GM18951 (cell line): ENCODE data around the gene CT45A1.
"Not testable (repeated sequence)": the region's sequence is repeated elsewhere in the genome, so short reads cannot be mapped to it uniquely, and the experiment has no call there.

Experiments used
- POLR2A ChIP-seq: IDR thresholded peaks from 4 replicates; pipeline ENCODE4 v1.6.1; 2011; ENCODE audit warnings: mild to moderate bottlenecking; ENCODE audit not compliant: insufficient read length, insufficient read depth; ENCODE audit errors: extremely low read depth
- in situ Hi-C: fragments of 300-500 bp; cut with MboI; formaldehyde crosslinking; loops from one replicate; pipeline ENCODE4 v1.12.0; 2022; ENCODE audit warnings: low sequenced_read_pairs, mixed read lengths, inconsistent platforms; ENCODE audit not compliant: unreplicated experiment

CT45A1 gene, protein sequence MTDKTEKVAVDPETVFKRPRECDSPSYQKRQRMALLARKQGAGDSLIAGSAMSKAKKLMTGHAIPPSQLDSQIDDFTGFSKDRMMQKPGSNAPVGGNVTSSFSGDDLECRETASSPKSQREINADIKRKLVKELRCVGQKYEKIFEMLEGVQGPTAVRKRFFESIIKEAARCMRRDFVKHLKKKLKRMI

DNA sequence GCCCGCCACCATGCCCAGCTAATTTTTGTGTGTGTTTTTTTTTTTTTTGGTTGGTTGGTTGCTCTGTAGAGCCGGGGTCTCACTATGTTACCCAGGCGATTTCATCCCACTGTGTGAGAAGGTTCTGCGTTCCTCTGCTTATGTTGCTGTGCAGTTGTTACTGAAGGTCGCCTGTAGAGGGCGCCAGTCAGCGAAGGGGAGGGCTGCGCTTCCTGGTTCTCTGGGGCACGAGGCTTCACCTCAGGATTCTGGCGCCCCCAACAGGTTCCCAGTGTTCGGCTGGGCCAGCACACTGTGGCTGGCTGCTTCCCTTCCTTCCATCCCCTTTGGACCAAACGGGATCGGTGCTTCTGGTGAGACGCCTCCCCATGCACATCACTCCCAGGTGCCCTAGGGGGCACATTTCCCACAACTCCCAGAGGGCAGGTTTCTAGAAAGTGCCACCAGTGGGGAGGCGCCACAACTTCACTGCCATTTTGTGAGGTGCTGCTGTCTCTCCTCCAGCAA lies at the start of gene CT45A1:
TSS of gene CT45A1 (plus strand) at position 457 of the 507 bp plus-strand sequence. CDS start 5,302 bp downstream, outside the sequence.
- in situ Hi-C loops, result not testable (repeated sequence)

DNA sequence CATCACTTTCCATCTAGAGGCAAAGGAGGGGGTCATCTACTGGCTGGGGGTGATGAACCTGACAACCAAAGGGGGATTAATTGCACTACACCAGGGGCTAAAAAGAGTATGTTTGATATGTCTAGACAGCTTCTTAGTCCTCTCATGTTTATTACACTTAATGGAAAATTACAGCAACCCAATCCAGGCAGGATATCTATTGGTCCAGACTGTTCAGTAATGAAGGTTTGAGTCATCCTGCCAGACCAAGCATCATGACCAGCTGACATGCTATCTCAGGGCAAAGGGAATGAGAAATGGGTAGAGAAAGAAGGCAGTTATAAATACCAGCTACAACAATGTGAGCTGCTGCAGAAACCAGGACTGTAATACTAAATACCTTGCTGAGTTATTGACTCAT lies 40.5 kb upstream of the CT45A1 start:
- in situ Hi-C loops, result not testable (repeated sequence)

DNA sequence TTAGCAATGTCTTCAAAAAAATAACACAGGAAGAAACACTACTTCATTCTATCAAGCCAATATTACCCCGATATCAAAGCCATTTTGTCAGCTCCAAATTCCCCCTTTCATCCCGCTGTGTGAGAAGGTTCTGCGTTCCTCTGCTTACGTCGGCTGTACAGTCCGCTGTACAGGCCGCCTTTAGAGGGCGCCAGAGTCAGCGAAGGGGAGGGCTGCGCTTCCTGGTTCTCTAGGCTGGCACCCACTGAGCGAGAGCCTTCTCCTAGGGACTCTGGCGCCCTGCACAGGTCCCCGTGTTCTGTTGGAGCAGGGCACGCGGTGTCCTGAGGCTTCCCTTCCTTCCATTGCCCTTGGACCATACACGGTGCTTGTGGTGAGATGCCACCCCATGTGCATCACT lies 25.3 kb upstream of the CT45A1 start:
- no peak for TF ChIP-seq POLR2A

DNA sequence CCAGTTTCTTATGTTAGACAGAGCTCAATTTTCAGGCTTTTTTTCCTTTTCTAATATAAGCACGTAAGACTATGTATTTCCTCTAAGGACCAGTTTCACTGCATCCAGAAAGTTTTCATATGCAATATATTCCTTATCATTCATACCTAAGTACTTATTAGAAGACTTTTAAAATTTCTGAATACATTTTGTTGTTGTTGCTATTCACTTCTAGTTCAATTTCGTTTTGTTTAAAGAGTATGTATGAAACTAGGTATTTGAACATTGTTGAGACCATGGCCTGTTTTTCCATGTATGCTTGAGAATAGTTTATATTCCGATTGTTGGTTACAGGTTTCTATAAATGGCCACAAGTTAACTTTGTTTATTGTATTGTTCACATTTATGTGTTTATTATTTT lies 18.0 kb upstream of the CT45A1 start:
- no peak for TF ChIP-seq POLR2A
- in situ Hi-C loops, result no loop called here

More for the DNA sequence above, 25.3 kb upstream of the CT45A1 start:
- in situ Hi-C loops, result no loop called here

DNA sequence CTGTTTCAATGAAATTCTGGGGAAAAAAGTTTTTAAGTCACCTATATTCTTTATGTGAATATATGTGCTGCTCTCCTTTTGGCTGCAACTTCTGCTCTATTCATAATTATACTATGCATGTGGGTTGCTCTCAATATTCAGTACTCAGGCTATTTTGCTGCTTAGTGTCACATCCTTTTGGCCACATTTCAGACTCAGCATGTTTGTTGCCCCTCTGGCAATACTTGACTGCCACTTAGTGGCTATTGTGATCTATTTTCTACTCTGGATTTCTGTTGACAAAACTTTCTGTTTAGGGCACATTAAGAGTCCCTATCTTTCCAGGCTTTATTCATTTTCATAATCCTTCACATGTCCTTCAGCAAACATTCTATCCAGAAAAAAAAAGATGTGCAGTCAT lies 15.8 kb upstream of the CT45A1 start:
- no peak for TF ChIP-seq POLR2A
- in situ Hi-C loops, result no loop called here

DNA sequence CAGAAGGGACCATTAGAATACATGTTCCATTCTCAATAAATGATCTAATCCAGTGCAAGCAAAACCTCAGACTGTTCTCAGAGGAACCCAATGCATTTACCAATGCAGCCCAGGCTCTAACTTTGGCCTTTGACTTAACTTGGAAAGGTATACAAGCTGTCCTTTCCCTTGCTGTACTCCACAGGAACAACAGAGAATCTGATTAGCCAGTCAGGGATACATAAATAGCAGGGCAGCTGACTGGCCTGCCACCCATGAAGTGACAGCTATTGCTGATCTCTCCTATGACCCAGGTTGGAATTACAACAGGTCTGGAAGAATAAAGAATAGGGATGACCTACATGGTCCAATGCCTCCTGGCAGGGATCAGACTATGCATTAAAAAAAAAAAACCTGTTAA lies 14.5 kb upstream of the CT45A1 start:
- TF ChIP-seq POLR2A, result no peak
- in situ Hi-C loops, result no loop called here

DNA sequence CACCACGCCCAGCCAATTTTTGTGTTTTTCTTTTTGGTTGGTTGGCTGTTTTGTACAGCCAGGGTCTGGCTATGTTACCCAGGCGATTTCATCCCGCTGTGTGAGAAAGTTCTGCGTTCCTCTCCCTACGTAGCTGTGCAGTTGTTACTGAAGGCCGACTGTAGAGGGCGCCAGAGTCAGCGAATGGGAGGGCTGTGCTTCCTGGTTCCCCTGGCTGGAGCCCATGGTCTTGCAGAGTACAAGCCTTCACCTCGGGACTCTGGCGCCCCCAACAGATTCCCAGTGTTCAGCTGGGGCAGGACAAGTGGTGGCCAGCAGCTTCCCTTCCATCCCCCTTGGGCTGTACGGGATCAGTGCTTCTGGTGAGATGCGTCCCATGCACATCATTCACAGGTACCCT lies 5.6 kb upstream of the CT45A1 start:
- no peak for TF ChIP-seq POLR2A
- in situ Hi-C loops, result no loop called here

DNA sequence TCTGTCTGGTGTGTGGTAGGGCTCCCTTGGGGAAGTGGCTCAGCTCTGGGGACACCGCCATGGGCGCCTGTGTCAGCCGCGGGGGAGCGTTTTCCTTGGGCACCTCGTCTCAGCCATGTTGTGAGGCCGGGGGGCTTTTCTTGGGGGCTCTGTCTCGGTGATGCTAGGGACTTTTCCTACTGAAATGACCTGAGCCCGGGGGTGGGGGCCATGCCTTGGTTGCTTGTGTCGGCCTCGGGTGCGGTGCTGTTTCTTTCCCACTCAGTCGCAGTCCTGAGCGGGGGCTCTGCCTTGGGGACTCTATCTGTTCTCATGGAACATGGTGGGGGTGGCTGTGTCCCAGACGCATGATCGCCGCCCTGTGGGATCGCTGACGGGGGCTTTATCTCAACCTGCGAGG lies 356 bp downstream of the CT45A1 start:
- in situ Hi-C loops, result no loop called here
- no peak for TF ChIP-seq POLR2A

DNA sequence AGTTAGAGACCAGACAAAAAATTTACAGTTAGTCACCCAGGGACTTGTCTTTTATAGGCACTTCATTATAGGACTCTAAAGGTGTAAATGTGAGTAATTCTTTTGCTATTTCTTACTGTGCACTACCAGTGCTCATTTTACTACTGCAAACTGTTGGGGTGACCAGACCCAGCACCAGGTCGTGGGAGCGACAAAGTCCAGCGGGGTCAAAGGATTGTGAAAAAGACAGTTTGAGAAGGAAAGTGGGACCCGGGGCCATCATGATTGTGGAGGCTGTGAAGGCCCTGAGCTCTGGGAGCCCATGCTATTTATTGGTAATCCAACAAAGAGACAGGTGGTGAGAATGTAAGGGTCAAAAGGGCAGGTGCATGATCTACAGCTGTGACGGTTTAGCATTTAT lies 21.2 kb downstream of the CT45A1 start:
- in situ Hi-C loops, result not testable (repeated sequence)

DNA sequence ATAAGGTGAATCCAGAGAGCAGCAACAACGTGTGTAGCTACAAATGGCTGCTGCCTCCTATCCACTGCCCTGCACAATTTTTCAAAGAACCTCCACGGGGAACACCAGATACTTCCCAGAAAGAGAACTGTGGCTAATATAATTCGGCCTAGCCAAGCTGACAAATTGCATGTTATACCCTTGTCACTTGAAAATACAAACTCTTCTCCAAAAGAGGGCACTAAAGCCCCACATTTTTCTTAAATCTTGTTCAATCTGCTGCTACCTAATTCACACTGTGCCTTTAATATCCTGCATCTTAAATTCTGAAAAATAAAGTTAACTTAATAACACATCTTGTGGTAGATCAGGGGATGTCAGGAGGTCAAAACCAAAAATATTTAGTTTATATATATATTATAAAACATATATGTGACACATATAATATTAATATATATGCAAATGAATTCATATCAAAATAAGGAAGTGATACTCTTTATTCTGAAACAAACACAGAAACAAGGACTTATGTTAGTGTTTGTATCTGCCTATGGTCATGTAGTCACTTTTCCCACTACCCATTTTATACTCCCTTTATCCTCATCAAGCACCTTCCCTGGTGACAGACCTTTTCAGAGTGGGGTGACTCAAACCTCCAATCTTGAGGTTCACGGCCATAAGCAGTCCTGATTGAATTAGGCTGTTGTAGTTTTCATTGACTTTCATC lies 24.1 kb downstream of the CT45A1 start:
- in situ Hi-C loops, result no loop called here
- no peak for TF ChIP-seq POLR2A

DNA sequence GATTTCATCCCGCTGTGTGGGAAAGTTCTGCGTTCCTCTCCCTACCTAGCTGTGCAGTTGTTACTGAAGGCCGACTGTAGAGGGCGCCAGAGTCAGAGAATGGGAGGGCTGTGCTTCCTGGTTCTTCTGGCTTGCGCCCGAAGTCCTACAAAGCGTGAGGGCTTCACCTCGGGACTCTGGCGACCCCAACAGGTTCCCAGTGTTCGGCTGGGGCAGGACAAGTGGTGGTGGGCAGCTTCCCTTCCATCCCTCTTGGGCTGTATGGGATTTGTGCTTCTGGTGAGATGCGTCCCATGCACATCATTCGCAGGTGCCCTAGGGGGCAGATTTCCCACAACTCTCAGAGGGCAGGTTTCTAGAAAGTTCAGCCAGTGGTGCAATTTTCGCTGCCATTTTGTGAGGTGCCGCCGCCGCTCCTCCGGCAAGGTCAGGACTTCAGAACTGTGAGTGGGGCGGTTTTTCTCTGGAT lies 27.3 kb downstream of the CT45A1 start:
- in situ Hi-C loops, result no loop called here
- TF ChIP-seq POLR2A, result no peak

DNA sequence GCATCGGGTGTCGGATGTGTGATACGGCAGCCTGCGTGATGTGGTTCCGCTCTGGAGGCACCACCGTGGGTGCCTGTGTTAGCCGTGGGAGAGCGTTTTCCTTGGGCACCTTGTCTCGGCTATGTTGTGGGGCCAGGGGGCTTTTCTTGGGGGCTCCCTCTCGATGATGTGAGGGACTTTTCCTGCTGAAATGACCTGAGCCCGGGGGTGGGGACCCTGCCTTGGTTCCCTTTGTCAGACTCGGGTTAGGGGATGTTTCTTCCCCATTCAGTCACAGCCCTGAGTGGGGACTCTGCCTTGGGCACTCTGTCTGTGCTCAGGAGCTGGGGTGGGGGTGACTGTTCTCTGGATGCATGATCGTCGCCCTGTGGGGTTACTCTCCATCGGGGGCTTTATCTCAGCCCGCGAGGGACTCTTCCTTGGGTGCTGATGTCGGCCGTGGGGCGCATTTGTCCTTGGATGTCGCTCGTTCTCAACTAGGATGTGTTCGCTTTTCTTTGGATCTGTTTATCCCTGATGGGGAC lies 27.8 kb downstream of the CT45A1 start:
- in situ Hi-C loops, result no loop called here

DNA sequence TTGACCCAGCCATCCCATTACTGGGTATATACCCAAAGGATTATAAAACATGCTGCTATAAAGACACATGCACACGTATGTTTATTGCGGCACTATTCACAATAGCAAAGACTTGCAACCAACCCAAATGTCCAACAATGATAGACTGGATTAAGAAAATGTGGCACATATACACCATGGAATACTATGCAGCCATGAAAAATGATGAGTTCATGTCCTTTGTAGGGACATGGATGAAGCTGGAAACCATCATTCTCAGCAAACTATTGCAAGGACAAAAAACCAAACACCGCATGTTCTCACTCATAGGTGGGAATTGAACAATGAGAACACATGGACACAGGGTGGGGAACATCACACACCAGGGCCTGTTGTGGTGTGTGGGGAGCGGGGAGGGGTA lies 31.3 kb downstream of the CT45A1 start:
- in situ Hi-C loops, result not testable (repeated sequence)

More for the DNA sequence above, 27.8 kb downstream of the CT45A1 start:
- no peak for TF ChIP-seq POLR2A

DNA sequence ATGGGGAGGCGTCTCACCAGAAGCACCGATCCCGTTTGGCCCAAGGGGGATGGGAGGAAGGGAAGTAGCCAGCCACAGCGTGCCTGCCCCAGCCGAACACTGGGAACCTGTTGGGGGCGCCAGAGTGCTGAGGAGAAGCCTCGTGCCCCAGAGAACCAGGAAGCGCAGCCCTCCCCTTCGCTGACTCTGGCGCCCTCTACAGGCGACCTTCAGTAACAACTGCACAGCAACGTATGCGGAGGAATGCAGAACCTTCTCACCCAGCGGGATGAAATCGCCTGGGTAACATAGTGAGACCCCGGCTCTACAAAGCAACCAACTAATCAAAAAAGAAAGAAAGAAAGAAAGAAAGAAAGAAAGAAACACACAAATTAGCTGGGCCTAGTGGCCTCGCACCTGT lies 54.7 kb downstream of the CT45A1 start, which contains the start of gene CT45A3:
TSS of gene CT45A3 (minus strand) at position 101 of the 400 bp plus-strand sequence. CDS start 3,747 bp downstream, outside the sequence.
- in situ Hi-C loops, result not testable (repeated sequence)
